ENCODE results near the gene THSD7B. TPM values are rescaled to one million over a fixed set of nuclear protein-coding genes. Genes with fewer than 3 reads are reported as not detected.

Gene THSD7B
- total and polyA plus RNA-seq, 2 of the 13 experiments (the other 11 are each of a cell fraction or from before 2014, with no cell fraction given), result 0.02 TPM; not detected in 1

DNA sequence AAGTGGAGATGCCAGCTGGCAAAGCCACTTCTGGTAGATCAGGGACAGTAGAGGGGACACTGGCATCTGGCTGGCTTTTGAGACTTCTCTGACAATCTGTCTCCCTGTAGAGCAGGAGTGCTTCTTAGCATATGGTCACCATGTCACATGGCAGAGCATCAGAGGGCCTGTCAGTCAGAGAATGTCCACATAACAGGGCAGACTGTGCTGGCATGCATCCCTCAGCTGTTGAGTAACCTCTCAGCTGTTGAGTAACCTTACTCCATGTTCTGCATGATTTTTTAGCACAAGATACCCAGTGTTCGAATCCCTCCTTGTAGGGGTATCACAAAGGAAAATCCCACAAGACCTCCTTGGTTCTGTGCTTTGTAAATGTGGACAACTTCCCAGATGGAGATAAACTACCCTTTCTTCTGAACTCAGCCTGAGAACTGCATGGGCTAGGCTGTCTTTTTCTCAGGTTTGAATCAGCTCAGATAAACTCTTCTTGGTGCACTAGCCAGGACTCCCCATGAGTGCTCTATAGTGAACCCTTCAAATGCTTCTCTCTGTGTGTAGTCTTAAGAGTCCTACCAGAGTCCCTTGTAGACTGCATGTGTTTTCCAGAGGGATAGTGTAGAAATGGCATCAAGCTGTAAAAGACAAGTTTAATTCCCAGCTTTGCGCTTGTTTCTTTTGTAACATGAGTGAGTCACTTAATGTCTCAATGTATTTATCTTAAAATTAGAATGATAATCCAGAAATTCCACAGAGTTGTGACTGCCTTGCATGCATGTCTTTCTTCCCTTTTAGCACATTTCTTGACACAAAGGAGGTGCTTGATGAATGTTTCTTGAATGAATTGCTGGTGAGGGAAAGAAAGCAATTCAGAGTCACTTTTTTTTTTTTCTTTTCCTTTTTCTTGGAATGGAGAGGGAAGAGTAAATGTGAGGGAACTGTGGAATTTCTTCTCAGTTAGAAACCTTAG is 756.6 kb downstream of the THSD7B start:
- no peak for DNase-seq (ENCODE audit: low spot score)
- in situ Hi-C loops (cut with HindIII; ENCODE audit: extremely low pct_ligation_motif_present, low pct_unique_long_range_greater_than_20kb) (no loop called here), intact Hi-C loops (cut with micrococcal nuclease; ENCODE audit: unreplicated experiment) (no loop called here)
- ChIA-PET CTCF (ENCODE audit: low intra/inter-chr PET ratio, low total read pairs) (no interaction called here), POLR2A (no interaction called here)
- Histone ChIP-seq H3K27me3 (ENCODE audit: control insufficient read depth in 1 of 2, insufficient read depth in 2 of 2, low read length in 2 of 2) (no peaks in the 10 kb centered on the region), H3K9ac (ENCODE audit: insufficient read depth, low read depth, low read length) (no peak overlapping the region), H3K27ac (ENCODE audit: extremely low read length, insufficient read depth, low read length) (no peak overlapping the region), H3K9me3 (ENCODE audit: low read length) (no peaks in the 10 kb centered on the region), H2AFZ (ENCODE audit: low read length) (no peak overlapping the region), H3K79me2 (ENCODE audit: insufficient read depth, low read length) (no peaks in the 10 kb centered on the region), H3K36me3 (replicated peaks in 1 of 2; ENCODE audit: control insufficient read depth in 1 of 2, insufficient read depth in 2 of 2, low read length in 2 of 2) (no peaks in the 10 kb centered on the region), H4K20me1 (ENCODE audit: insufficient read depth, low read length) (no peaks in the 10 kb centered on the region), H3K4me1 (ENCODE audit: insufficient read depth, low read length) (no peaks in the 10 kb centered on the region), H3K4me3 (replicated peaks in 1 of 3; ENCODE audit: insufficient read depth in 1 of 3, low read depth in 2 of 3, low read length in 3 of 3) (no peak overlapping the region), H3K4me2 (ENCODE audit: low read depth, low read length) (no peak overlapping the region)
- ATAC-seq, result no peak
- TF ChIP-seq CEBPB (IDR thresholded peaks at IDR 0.05; ENCODE audit: borderline replicate concordance, low read depth, low read length) (peak; percentile 2; the same call in 1 of the 2 replicates), ZFP36L1 (CRISPR knock-in tag; IDR thresholded peaks at IDR 0.05) (no peak), REPIN1 (CRISPR knock-in tag; IDR thresholded peaks at IDR 0.05; ENCODE audit: borderline replicate concordance, low read depth) (no peak)
- TF ChIP-seq, protein P1, sequence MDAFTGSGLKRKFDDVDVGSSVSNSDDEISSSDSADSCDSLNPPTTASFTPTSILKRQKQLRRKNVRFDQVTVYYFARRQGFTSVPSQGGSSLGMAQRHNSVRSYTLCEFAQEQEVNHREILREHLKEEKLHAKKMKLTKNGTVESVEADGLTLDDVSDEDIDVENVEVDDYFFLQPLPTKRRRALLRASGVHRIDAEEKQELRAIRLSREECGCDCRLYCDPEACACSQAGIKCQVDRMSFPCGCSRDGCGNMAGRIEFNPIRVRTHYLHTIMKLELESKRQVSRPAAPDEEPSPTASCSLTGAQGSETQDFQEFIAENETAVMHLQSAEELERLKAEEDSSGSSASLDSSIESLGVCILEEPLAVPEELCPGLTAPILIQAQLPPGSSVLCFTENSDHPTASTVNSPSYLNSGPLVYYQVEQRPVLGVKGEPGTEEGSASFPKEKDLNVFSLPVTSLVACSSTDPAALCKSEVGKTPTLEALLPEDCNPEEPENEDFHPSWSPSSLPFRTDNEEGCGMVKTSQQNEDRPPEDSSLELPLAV (CRISPR knock-in tag; conservative IDR thresholded peaks at IDR 0.05; ENCODE audit: low read depth), result no peak
- no TSS peak for BruUV-seq (replicated peaks)
- no peak for FAIRE-seq
- 2% methylated on average over 2 of the region's 2 CpGs for WGBS (ENCODE audit: low lambda C conversion rate)

DNA sequence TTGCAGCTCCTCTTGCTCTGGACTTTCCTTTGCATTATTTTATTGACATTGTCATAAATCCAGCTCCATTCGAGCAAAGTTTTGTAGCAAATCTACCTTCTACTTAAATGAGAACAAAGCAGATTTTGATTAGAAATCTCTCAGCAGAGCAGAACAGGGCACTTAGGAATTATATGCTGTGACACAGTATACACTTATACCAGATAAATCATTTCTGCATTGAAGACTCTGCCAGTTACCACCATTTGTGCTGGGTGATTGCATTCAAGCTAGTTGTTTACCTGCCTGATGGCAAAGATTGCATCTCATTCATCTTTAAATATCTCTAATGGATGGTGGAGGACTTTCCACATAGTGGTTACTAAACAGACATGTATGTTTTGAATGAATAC is 757.3 kb downstream of the THSD7B start:
- Histone ChIP-seq H3K9me3 (ENCODE audit: low read length) (no peaks in the 10 kb centered on the region), H3K36me3 (replicated peaks in 1 of 2; ENCODE audit: control insufficient read depth in 1 of 2, insufficient read depth in 2 of 2, low read length in 2 of 2) (no peaks in the 10 kb centered on the region), H3K4me1 (ENCODE audit: insufficient read depth, low read length) (no peaks in the 10 kb centered on the region), H3K27me3 (ENCODE audit: control insufficient read depth in 1 of 2, insufficient read depth in 2 of 2, low read length in 2 of 2) (no peaks in the 10 kb centered on the region), H3K79me2 (ENCODE audit: insufficient read depth, low read length) (no peaks in the 10 kb centered on the region), H3K4me2 (ENCODE audit: low read depth, low read length) (no peak overlapping the region), H2AFZ (ENCODE audit: low read length) (no peak overlapping the region), H3K4me3 (replicated peaks in 1 of 3; ENCODE audit: insufficient read depth in 1 of 3, low read depth in 2 of 3, low read length in 3 of 3) (no peak overlapping the region), H3K9ac (ENCODE audit: insufficient read depth, low read depth, low read length) (no peak overlapping the region), H4K20me1 (ENCODE audit: insufficient read depth, low read length) (no peaks in the 10 kb centered on the region), H3K27ac (ENCODE audit: extremely low read length, insufficient read depth, low read length) (no peak overlapping the region)
- ATAC-seq (no peak), FAIRE-seq (no peak), DNase-seq (ENCODE audit: low spot score) (no peak)
- in situ Hi-C loops (cut with HindIII; ENCODE audit: extremely low pct_ligation_motif_present, low pct_unique_long_range_greater_than_20kb), result no loop called here
- WGBS (ENCODE audit: low lambda C conversion rate), result 3% methylated on average over 1 of the region's 1 CpG
- no TSS peak for BruUV-seq (replicated peaks)
- POLR2A ChIA-PET, result no interaction called here
- intact Hi-C loops (cut with micrococcal nuclease; ENCODE audit: unreplicated experiment), result no loop called here
- TF ChIP-seq NKX3-1 (CRISPR knock-in tag; IDR thresholded peaks at IDR 0.05) (no peak), ZNF720 (CRISPR knock-in tag; IDR thresholded peaks at IDR 0.05) (no peak), ZNF530 (CRISPR knock-in tag; IDR thresholded peaks at IDR 0.05; ENCODE audit: low read depth) (no peak), HIVEP1 (CRISPR knock-in tag; IDR thresholded peaks at IDR 0.05) (no peak)
- CTCF ChIA-PET (ENCODE audit: low intra/inter-chr PET ratio, low total read pairs), result no interaction called here

Measured in HepG2 (cell line).